Stomach smooth muscle (tissue), 2 donors: ENCODE data around the gene GP1BA.

ENCODE experiments used
- H3K27ac ChIP-seq: one replicate; pipeline ENCODE4 v1.7.0; 2013; ENCODE audit warnings: mild to moderate bottlenecking, low read length, inconsistent platforms
- H3K27me3 ChIP-seq, 2 donors: one replicate each; pipeline ENCODE4 v1.7.0; 2013; ENCODE audit warnings: low read length in 2 of 2; ENCODE audit not compliant: insufficient read depth in 2 of 2, control insufficient read depth in 1 of 2
- H3K36me3 ChIP-seq, 2 donors: one replicate each; pipeline ENCODE4 v1.7.0; 2013; ENCODE audit warnings: low read length in 2 of 2; ENCODE audit not compliant: control insufficient read depth in 2 of 2, insufficient read depth in 2 of 2
- H3K4me1 ChIP-seq: one replicate; pipeline ENCODE4 v1.7.0; 2013; ENCODE audit warnings: low read length; ENCODE audit not compliant: control insufficient read depth, insufficient read depth
- H3K4me3 ChIP-seq, 2 donors: one replicate each; pipeline ENCODE4 v1.7.0; 2013; ENCODE audit warnings: low read length in 2 of 2
- H3K9ac ChIP-seq, 2 donors: one replicate each; pipeline ENCODE4 v1.7.0; 2013; ENCODE audit warnings: low read length in 2 of 2, mild to moderate bottlenecking in 1 of 2
- H3K9me3 ChIP-seq, 2 donors: one replicate each; pipeline ENCODE4 v1.7.0; 2013; ENCODE audit warnings: low read length in 2 of 2; ENCODE audit not compliant: control insufficient read depth in 2 of 2
- donor health status: healthy.
- donor health status: Pancreatic carcinoma.

GP1BA gene

DNA sequence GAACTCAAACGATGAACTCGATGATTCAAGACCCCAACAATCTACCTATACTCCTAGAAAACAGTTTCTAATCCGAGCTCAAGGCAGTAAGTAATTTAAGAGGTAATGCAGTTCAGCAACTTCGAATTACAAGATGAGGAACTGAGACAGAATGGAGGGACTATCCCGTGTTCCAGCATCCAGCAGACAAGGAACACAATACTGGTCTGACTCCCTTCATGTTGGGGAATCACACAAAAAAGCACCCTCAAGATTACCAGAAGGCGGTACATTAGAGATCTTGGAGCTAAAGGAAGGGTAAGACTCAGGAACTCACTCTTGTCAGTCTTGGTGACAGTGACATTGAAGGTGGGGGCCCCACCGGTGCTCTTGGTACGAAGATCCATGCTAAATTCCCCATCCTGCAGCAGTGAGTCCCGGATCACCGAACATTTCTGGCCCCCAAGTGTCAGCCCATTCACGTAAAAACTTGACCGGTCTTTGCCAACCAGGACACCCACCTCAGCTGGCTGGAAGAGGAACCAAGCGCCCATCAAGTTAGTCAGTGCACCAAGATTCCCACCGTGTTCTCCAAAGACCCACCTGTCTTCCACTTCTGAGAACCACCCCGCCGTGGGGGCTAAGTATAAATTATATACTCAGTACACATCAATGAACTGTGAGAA lies 14.4 kb downstream of the GP1BA start:
- Histone ChIP-seq H3K9me3 (no peaks in the 10 kb centered on the region), H3K27ac (peak overlapping the region; percentile 97), H3K9ac (peak overlapping the region; percentile 82 to 100), H3K4me1 (peaks cover 54% of the 10 kb centered on the region), H3K27me3 (no peaks in the 10 kb centered on the region), H3K4me3 (peak overlapping the region; percentile 69 to 94), H3K36me3 (peaks cover 32 to 37% of the 10 kb centered on the region in 2 donors)

- Histone ChIP-seq H3K27ac (peak overlapping the region; percentile 97), H3K27me3 (no peaks in the 10 kb centered on the region), H3K9me3 (no peaks in the 10 kb centered on the region), H3K9ac (peak overlapping the region; percentile 82 to 100), H3K4me3 (peak overlapping the region; percentile 69 to 94), H3K36me3 (peaks cover 31 to 36% of the 10 kb centered on the region in 2 donors), H3K4me1 (peaks cover 54% of the 10 kb centered on the region)
Measured at GRCh38 chr17:4947010-4947410, 14.9 kb downstream of the GP1BA start.

- H3K27me3 ChIP-seq: no peaks in the 10 kb centered on the region
- peak overlapping the region; percentile 69 to 94 for H3K4me3 ChIP-seq
- peaks cover 27 to 31% of the 10 kb centered on the region in 2 donors for H3K36me3 ChIP-seq
- H3K9me3 ChIP-seq: no peaks in the 10 kb centered on the region
- peak overlapping the region; percentile 94 to 100 for H3K9ac ChIP-seq
- H3K27ac ChIP-seq: peak overlapping the region; percentile 97
- H3K4me1 ChIP-seq: peaks cover 49% of the 10 kb centered on the region
Measured at GRCh38 chr17:4947411-4948165, 15.5 kb downstream of the GP1BA start.

- Histone ChIP-seq H3K9me3 (no peaks in the 10 kb centered on the region), H3K4me1 (peaks cover 49% of the 10 kb centered on the region), H3K9ac (peak within 1 kb of the TSS; percentile 94 to 100), H3K36me3 (peaks cover 19 to 23% of the 10 kb centered on the region in 2 donors), H3K27me3 (no peaks in the 10 kb centered on the region), H3K4me3 (peak within 1 kb of the TSS; percentile 91 to 94), H3K27ac (peak within 1 kb of the TSS; percentile 97)
Measured at GRCh38 chr17:4948166-4948930, 16.3 kb downstream of the GP1BA start, which contains the start of gene PFN1. Gene PFN1, minus strand, starts transcription at chr17:4948530. Its CDS starts 136 bp downstream, at chr17:4948394.

- Histone ChIP-seq H3K9me3 (no peaks in the 10 kb centered on the region), H3K36me3 (peaks cover 17 to 19% of the 10 kb centered on the region in 2 donors), H3K27ac (peak overlapping the region; percentile 97), H3K4me3 (peak overlapping the region; percentile 91 to 94), H3K27me3 (no peaks in the 10 kb centered on the region), H3K4me1 (peaks cover 48% of the 10 kb centered on the region), H3K9ac (peak overlapping the region; percentile 68 to 76)
Measured at GRCh38 chr17:4948931-4949320, 16.8 kb downstream of the GP1BA start.

DNA sequence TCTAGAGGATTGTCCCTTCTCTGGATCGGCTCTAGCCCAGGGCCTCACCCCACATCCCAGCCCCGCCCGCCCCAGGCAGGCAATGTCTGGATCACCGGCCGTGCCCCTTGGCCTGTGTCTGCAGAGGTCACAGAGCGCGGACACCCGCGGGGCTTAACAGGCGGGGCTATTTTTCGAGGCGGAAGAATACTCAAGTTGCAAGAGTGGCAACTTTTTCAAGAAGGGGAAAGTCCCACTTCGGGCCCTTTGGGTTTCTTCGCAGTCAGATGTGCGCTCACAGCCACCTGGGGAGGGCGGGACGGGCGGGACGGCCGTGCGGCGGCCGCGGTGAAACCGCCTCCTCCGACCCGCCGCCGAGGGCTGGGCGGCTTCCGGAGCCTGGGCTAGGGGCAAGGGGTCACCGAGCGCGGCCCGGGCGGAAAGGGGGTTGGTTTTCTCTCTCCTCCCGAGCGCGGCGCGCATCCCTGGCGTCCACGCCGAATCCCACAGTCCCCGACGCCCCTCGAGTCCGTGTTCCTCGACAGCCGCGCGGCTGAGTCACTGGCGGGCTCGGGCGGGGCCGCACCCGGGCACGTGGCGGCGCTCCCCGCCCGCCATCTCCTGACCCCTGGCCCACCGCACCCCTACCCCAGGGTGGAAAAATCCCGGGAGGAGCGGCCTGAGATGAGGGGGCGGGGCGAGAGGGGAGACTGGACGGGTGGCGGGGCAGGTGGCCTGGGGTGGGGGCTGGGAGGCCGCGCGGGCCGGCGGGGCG lies 17.4 kb downstream of the GP1BA start:
- peaks cover 11 to 15% of the 10 kb centered on the region in 2 donors for H3K36me3 ChIP-seq
- H3K4me1 ChIP-seq: peaks cover 43% of the 10 kb centered on the region
- peak overlapping the region; percentile 97 for H3K27ac ChIP-seq
- no peaks in the 10 kb centered on the region for H3K27me3 ChIP-seq
- H3K4me3 ChIP-seq: peak overlapping the region; percentile 91 to 94
- H3K9ac ChIP-seq: peak overlapping the region; percentile 68 to 76
- H3K9me3 ChIP-seq: no peaks in the 10 kb centered on the region

GRCh38 chr17:4950075-4950745 lies 18.1 kb downstream of the GP1BA start:
- H3K36me3 ChIP-seq: peaks cover 7 to 12% of the 10 kb centered on the region in 2 donors
- H3K27me3 ChIP-seq: no peaks in the 10 kb centered on the region
- peak overlapping the region; percentile 70 to 79 for H3K9ac ChIP-seq
- no peaks in the 10 kb centered on the region for H3K9me3 ChIP-seq
- peak overlapping the region; percentile 97 for H3K27ac ChIP-seq
- H3K4me1 ChIP-seq: peaks cover 35% of the 10 kb centered on the region
- peak overlapping the region; percentile 56 to 94 for H3K4me3 ChIP-seq

GRCh38 chr17:4950746-4951204 lies 18.7 kb downstream of the GP1BA start, which contains the start of gene ENO3:
Gene ENO3, plus strand, starts transcription at chr17:4951119. Its CDS starts 711 bp downstream, at chr17:4951830.
- Histone ChIP-seq H3K36me3 (peaks cover 5 to 7% of the 10 kb centered on the region in 2 donors), H3K9ac (peak within 1 kb of the TSS; percentile 70 to 79), H3K9me3 (no peaks in the 10 kb centered on the region), H3K4me1 (peaks cover 30% of the 10 kb centered on the region), H3K27ac (peak within 1 kb of the TSS; percentile 97), H3K4me3 (peak within 1 kb of the TSS; percentile 56 to 94), H3K27me3 (no peaks in the 10 kb centered on the region)

DNA sequence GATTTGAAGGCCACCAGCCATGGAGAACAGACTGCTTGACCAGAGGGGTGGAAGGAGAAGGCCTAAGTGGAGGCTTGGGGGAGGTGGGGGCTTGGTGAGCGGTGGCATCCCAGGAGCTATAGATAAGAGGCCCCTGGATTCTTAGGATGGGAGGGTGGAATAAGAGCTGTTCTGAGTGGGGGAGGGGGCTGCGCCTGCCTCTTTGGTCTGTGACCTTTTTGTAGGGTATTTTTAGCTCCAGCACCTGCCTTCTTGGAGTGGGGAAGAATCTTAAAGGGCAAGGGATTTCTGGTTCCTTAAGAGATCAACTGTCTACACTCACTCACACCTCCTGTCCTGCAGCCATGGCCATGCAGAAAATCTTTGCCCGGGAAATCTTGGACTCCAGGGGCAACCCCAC lies 19.4 kb downstream of the GP1BA start:
- Histone ChIP-seq H3K9me3 (no peaks in the 10 kb centered on the region), H3K4me3 (peak overlapping the region in 1 of 2 donors; percentile 29), H3K27me3 (no peaks in the 10 kb centered on the region), H3K9ac (no peak overlapping the region), H3K4me1 (peaks cover 23% of the 10 kb centered on the region), H3K27ac (peak overlapping the region; percentile 37), H3K36me3 (peaks cover under 1% of the 10 kb centered on the region in 2 donors)
